Glutamatergic neuron (in vitro differentiated cells): ENCODE results near the gene PLD6. TPM values are rescaled to one million over a fixed set of nuclear protein-coding genes. Genes with fewer than 3 reads are reported as not detected.

Source experiments
- DNase-seq: peaks from one replicate; pipeline ENCODE4 v3.0.0; 2022
- H3K27ac Mint-ChIP-seq: one replicate; pipeline ENCODE4 v1.8.0; 2020; ENCODE audit warnings: mild to moderate bottlenecking, mixed read lengths, inconsistent platforms; ENCODE audit not compliant: unreplicated experiment
- H3K27me3 Mint-ChIP-seq: one replicate; pipeline ENCODE4 v1.8.0; 2020; ENCODE audit warnings: mild to moderate bottlenecking, moderate library complexity, mixed read lengths, inconsistent platforms; ENCODE audit not compliant: unreplicated experiment
- H3K36me3 Mint-ChIP-seq: one replicate; pipeline ENCODE4 v1.8.0; 2020; ENCODE audit warnings: mild to moderate bottlenecking, mixed read lengths, inconsistent platforms; ENCODE audit not compliant: unreplicated experiment
- H3K4me1 Mint-ChIP-seq: one replicate; pipeline ENCODE4 v1.8.0; 2020; ENCODE audit warnings: mild to moderate bottlenecking, low read depth, mixed read lengths, inconsistent platforms; ENCODE audit not compliant: unreplicated experiment
- H3K4me3 Mint-ChIP-seq: one replicate; pipeline ENCODE4 v1.8.0; 2020; ENCODE audit warnings: mild to moderate bottlenecking, mixed read lengths, inconsistent platforms; ENCODE audit not compliant: unreplicated experiment
- H3K9me3 Mint-ChIP-seq: one replicate; pipeline ENCODE4 v1.8.0; 2020; ENCODE audit warnings: mild to moderate bottlenecking, moderate library complexity, mixed read lengths, inconsistent platforms; ENCODE audit not compliant: unreplicated experiment
- total RNA-seq: library from RNA; stranded (reverse); fragmentation: NEBNext Ultra II Directional; extraction: Animal tissue kit (Norgen Biotek cat#: 25700); gene quantifications from one replicate; pipeline ENCODE4 v1.2.1, GENCODE V29; 2021; ENCODE audit not compliant: unreplicated experiment
- TF ChIP-seq, protein P1 (sequence below): fragments of 200-600 bp; sonication (generic); IDR thresholded peaks from one replicate; pipeline ENCODE4 v1.5.0; 2021; ENCODE audit not compliant: partially characterized antibody, unreplicated experiment

Gene PLD6
- total RNA-seq, 1 donor from 2014 or later: 1.1 TPM

GRCh38 chr17:17167356-17167755 is 38.8 kb downstream of the PLD6 start:
- peak overlapping the region; percentile 53 for H3K27ac Mint-ChIP-seq
- peaks cover 20% of the 10 kb centered on the region for H3K9me3 Mint-ChIP-seq
- peaks cover 16% of the 10 kb centered on the region for H3K4me1 Mint-ChIP-seq
- peaks cover 15% of the 10 kb centered on the region for H3K36me3 Mint-ChIP-seq
- TF ChIP-seq, protein P1, sequence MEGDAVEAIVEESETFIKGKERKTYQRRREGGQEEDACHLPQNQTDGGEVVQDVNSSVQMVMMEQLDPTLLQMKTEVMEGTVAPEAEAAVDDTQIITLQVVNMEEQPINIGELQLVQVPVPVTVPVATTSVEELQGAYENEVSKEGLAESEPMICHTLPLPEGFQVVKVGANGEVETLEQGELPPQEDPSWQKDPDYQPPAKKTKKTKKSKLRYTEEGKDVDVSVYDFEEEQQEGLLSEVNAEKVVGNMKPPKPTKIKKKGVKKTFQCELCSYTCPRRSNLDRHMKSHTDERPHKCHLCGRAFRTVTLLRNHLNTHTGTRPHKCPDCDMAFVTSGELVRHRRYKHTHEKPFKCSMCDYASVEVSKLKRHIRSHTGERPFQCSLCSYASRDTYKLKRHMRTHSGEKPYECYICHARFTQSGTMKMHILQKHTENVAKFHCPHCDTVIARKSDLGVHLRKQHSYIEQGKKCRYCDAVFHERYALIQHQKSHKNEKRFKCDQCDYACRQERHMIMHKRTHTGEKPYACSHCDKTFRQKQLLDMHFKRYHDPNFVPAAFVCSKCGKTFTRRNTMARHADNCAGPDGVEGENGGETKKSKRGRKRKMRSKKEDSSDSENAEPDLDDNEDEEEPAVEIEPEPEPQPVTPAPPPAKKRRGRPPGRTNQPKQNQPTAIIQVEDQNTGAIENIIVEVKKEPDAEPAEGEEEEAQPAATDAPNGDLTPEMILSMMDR: no peak
- peak overlapping the region; percentile 61 for H3K4me3 Mint-ChIP-seq
- DNase-seq: no peak
- peaks cover 21% of the 10 kb centered on the region for H3K27me3 Mint-ChIP-seq

- Mint-ChIP-seq H3K27ac (no peak overlapping the region), H3K4me1 (peaks cover 14% of the 10 kb centered on the region), H3K4me3 (no peak overlapping the region), H3K9me3 (peaks cover 21% of the 10 kb centered on the region), H3K36me3 (peaks cover 13% of the 10 kb centered on the region), H3K27me3 (peaks cover 25% of the 10 kb centered on the region)
- TF ChIP-seq, protein P1: no peak
- no peak for DNase-seq
Measured at GRCh38 chr17:17166446-17166845, 39.7 kb downstream of the PLD6 start.

GRCh38 chr17:17165666-17166308 is 40.3 kb downstream of the PLD6 start:
- no peak for DNase-seq
- TF ChIP-seq, protein P1: no peak
- no peak overlapping the region for H3K4me3 Mint-ChIP-seq
- H3K4me1 Mint-ChIP-seq: peaks cover 9% of the 10 kb centered on the region
- peaks cover 25% of the 10 kb centered on the region for H3K27me3 Mint-ChIP-seq
- peak overlapping the region; percentile 55 for H3K27ac Mint-ChIP-seq
- peaks cover 11% of the 10 kb centered on the region for H3K36me3 Mint-ChIP-seq
- H3K9me3 Mint-ChIP-seq: peaks cover 17% of the 10 kb centered on the region

GRCh38 chr17:17164676-17165075 is 41.5 kb downstream of the PLD6 start:
- Mint-ChIP-seq H3K36me3 (peaks cover 11% of the 10 kb centered on the region), H3K27me3 (peaks cover 28% of the 10 kb centered on the region), H3K4me3 (no peak overlapping the region), H3K9me3 (peaks cover 16% of the 10 kb centered on the region), H3K4me1 (peaks cover 6% of the 10 kb centered on the region), H3K27ac (peak overlapping the region; percentile 55)
- TF ChIP-seq, protein P1: no peak
- DNase-seq: no peak

DNA sequence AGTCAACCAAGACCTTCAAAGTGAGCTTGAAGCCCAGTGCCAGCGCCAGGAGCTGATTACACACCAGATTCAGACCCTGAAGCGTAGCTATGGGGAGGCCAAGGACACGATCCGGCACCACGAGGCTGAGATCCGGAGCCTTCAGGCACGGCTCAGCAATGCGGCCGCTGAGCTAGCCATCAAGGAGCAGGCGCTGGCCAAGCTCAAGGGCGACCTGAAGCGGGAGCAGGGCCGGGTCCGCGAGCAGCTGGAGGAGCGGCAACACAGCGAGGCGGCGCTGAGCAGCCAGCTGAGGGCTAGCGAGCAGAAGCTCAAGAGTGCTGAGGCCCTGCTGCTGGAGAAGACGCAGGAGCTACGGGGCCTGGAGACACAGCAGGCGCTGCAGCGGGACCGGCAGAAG is 42.0 kb downstream of the PLD6 start:
- Mint-ChIP-seq H3K9me3 (peaks cover 14% of the 10 kb centered on the region), H3K27ac (no peak overlapping the region), H3K27me3 (peaks cover 29% of the 10 kb centered on the region), H3K4me3 (no peak overlapping the region), H3K36me3 (peaks cover 11% of the 10 kb centered on the region), H3K4me1 (peaks cover 3% of the 10 kb centered on the region)
- TF ChIP-seq, protein P1: no peak
- DNase-seq: no peak
